K562 (cell line): ENCODE results near the gene COL5A1. TPM values are rescaled to one million over a fixed set of nuclear protein-coding genes. Genes with fewer than 3 reads are reported as not detected.

ENCODE experiments used
- ATAC-seq: fragments of 200-7000 bp; cut with Tn5 transposase; 3 replicates; pipeline ENCODE4 v1.9.1; 2020; ENCODE audit warnings: moderate library complexity
- BruUV-seq: library from RNA; stranded (reverse); fragments of 400-500 nt; replicated peaks from 2 replicates; lab custom pipeline; 2021; lab: Mats Ljungman, UMichigan
- CTCF ChIA-PET: fragments of 300-600 bp; formaldehyde crosslinking; extraction: SDS; loops from one replicate; lab custom pipeline; 2021; ENCODE audit warnings: low intra/inter-chr PET ratio; lab: Yijun Ruan, JAX
- POLR2A ChIA-PET: fragments of 300-600, 350-650 bp; sonication (Branson Sonifier 250); formaldehyde crosslinking; extraction: SDS; loops from one replicate; lab custom pipeline; 2021; ENCODE audit warnings: antibody characterized with exemption, inconsistent platforms; lab: Yijun Ruan, JAX
- DNase-seq, 4 experiments: peaks; one replicate each; pipeline versions ENCODE4 v3.0.0 to v3.0.0-alpha.2; 2011 to 2018; ENCODE audit warnings: low spot score in 3 of 4, mixed read lengths in 3 of 4; ENCODE audit errors: extremely low read depth in 1 of 4
- FAIRE-seq: peaks from 2 replicates; lab custom pipeline; 2011; peaks lifted over from hg19 to GRCh38; lab: Jason Lieb, UNC
- H2AFZ ChIP-seq: 2 replicates; pipeline ENCODE4 v1.6.0; 2011; ENCODE audit warnings: low read depth, low read length, control low read depth, inconsistent platforms
- H3K27ac ChIP-seq: fragments of 200-600 bp; 3 replicates; pipeline ENCODE4 v1.8.0; 2011; ENCODE audit warnings: low read depth, mild to moderate bottlenecking, control low read depth, inconsistent platforms, low read length, moderate library complexity, mixed read lengths; ENCODE audit errors: extremely low read depth
- H3K27me3 ChIP-seq, 2 experiments: fragments of 300-600 bp in 1 of 2; 2 replicates in 1 of 2; 3 replicates in 1 of 2; pipeline versions ENCODE4 v1.6.0 to v1.8.0; 2011; ENCODE audit warnings: inconsistent platforms in 2 of 2, low read length in 2 of 2, mild to moderate bottlenecking in 1 of 2, mixed read lengths in 1 of 2, moderate library complexity in 1 of 2; ENCODE audit not compliant: control insufficient read depth in 2 of 2, insufficient read depth in 2 of 2
- H3K36me3 ChIP-seq: fragments of 300-600 bp; 3 replicates; pipeline ENCODE4 v1.8.0; 2011; ENCODE audit warnings: mild to moderate bottlenecking, low read length, inconsistent platforms; ENCODE audit not compliant: control insufficient read depth, insufficient read depth
- H3K4me1 ChIP-seq, 2 experiments: fragments of 200-600 bp in 1 of 2; replicated peaks in 1 of 2; 2 replicates in 1 of 2; 3 replicates in 1 of 2; pipeline versions ENCODE4 v1.5.1 to v1.8.0; 2011; ENCODE audit warnings: inconsistent platforms in 2 of 2, low read length in 2 of 2, mild to moderate bottlenecking in 1 of 2, mixed read lengths in 1 of 2, moderate library complexity in 1 of 2; ENCODE audit not compliant: control insufficient read depth in 2 of 2, insufficient read depth in 2 of 2
- H3K4me2 ChIP-seq: 2 replicates; pipeline ENCODE4 v1.6.1; 2011; ENCODE audit warnings: low read length, control low read depth, inconsistent platforms, mixed read lengths; ENCODE audit not compliant: insufficient read depth
- H3K4me3 ChIP-seq: fragments of 200-600 bp; sonication (generic), shearing (Covaris generic); 2 replicates; pipeline ENCODE4 v1.5.1; 2016; ENCODE audit warnings: control low read depth, inconsistent platforms
- H3K79me2 ChIP-seq: fragments of 200-600 bp; 3 replicates; pipeline ENCODE4 v1.8.0; 2011; ENCODE audit warnings: low read length, inconsistent platforms; ENCODE audit not compliant: control insufficient read depth, insufficient read depth
- H3K9ac ChIP-seq, 2 experiments: 2 replicates each; pipeline versions ENCODE4 v1.6.0 to v1.6.1; 2011; ENCODE audit warnings: low read depth in 2 of 2, low read length in 2 of 2, control low read depth in 1 of 2, inconsistent platforms in 1 of 2, mild to moderate bottlenecking in 1 of 2, mixed read lengths in 1 of 2; ENCODE audit not compliant: insufficient read depth in 1 of 2
- H3K9me1 ChIP-seq: one replicate; pipeline ENCODE4 v1.6.0; 2011; ENCODE audit warnings: inconsistent platforms, mild to moderate bottlenecking, low read length, moderate library complexity; ENCODE audit not compliant: control insufficient read depth, insufficient read depth
- H3K9me3 ChIP-seq: replicated peaks from 2 replicates; pipeline ENCODE4 v1.5.1; 2011; ENCODE audit warnings: low read depth, low read length, inconsistent platforms; ENCODE audit not compliant: control insufficient read depth, insufficient read depth
- H4K20me1 ChIP-seq: replicated peaks from 2 replicates; pipeline ENCODE4 v1.6.1; 2011; ENCODE audit warnings: low read length, inconsistent platforms, mixed read lengths; ENCODE audit not compliant: control insufficient read depth, insufficient read depth
- CHD4 ChIP-seq: fragments of 200-600 bp; sonication (generic); IDR thresholded peaks from 3 replicates; pipeline ENCODE4 v1.6.1; 2012; ENCODE audit warnings: low read depth, mild to moderate bottlenecking, mixed read lengths, low read length, inconsistent platforms; ENCODE audit not compliant: insufficient read depth, insufficient replicate concordance, poor library complexity, severe bottlenecking
- CTBP1 ChIP-seq: fragments of 450-650 bp; IDR thresholded peaks from 2 replicates; pipeline ENCODE4 v1.6.1; 2016; ENCODE audit warnings: borderline replicate concordance
- GTF2F1 ChIP-seq: IDR thresholded peaks from 2 replicates; pipeline ENCODE4 v1.6.1; 2011; ENCODE audit warnings: low read depth, low read length, improper control_type of control experiment
- HDAC8 ChIP-seq: fragments of 450-650 bp; IDR thresholded peaks from 2 replicates; pipeline ENCODE4 v1.6.1; 2016; ENCODE audit warnings: mild to moderate bottlenecking, missing genetic modification characterization, moderate library complexity, missing compliant biosample characterization
- HNRNPH1 ChIP-seq: fragments of 200-400 bp; formaldehyde crosslinking; optimal IDR thresholded peaks from 2 replicates; pipeline ENCODE3; 2017; ENCODE audit warnings: low read depth, mild to moderate bottlenecking, low read length, moderate library complexity
- PHB ChIP-seq: fragments of 250-450 bp; sonication (Bioruptor Pico); IDR thresholded peaks from 2 replicates; pipeline ENCODE4 v1.5.0; 2021
- POLR2AphosphoS2 ChIP-seq: IDR thresholded peaks from 2 replicates; pipeline ENCODE4 v1.6.1; 2012; ENCODE audit warnings: low read length, improper control_type of control experiment
- RBM39 ChIP-seq: fragments of 200-400 bp; formaldehyde crosslinking; optimal IDR thresholded peaks from 2 replicates; pipeline ENCODE3; 2018; ENCODE audit warnings: low read depth, low read length
- RFX7 ChIP-seq: fragments of 250-450 bp; sonication (Bioruptor Pico); IDR thresholded peaks from 2 replicates; pipeline ENCODE4 v1.5.1; 2021; ENCODE audit warnings: mild to moderate bottlenecking
- SAFB2 ChIP-seq: fragments of 200-400 bp; formaldehyde crosslinking; IDR thresholded peaks from 2 replicates; pipeline ENCODE4 v1.6.1; 2018; ENCODE audit warnings: borderline replicate concordance, low read length, low read depth, moderate library complexity; ENCODE audit not compliant: severe bottlenecking
- SMAD3 ChIP-seq: fragments of 450-650 bp; formaldehyde crosslinking; conservative IDR thresholded peaks from 2 replicates; pipeline ENCODE4 v1.4.0; 2020; ENCODE audit warnings: mild to moderate bottlenecking
- THRAP3 ChIP-seq: fragments of 450-650 bp; IDR thresholded peaks from 2 replicates; pipeline ENCODE4 v1.6.1; 2016; ENCODE audit warnings: mild to moderate bottlenecking, inconsistent platforms, borderline replicate concordance
- ZNF274 ChIP-seq: IDR thresholded peaks from 2 replicates; pipeline ENCODE4 v1.6.1; 2011; ENCODE audit warnings: low read depth, mild to moderate bottlenecking, low read length, moderate library complexity, borderline replicate concordance
- ZNF696 ChIP-seq: fragments of 250-450 bp; sonication (Bioruptor Pico); conservative IDR thresholded peaks from 2 replicates; pipeline ENCODE4 v1.4.0; 2020; ENCODE audit warnings: mild to moderate bottlenecking, moderate library complexity
- WGBS: fragments of 100-300 bp; shearing (Covaris generic); methylation state at CpG from one replicate; pipeline ENCODE4 v1.1.6; 2016; ENCODE audit warnings: low coverage, mixed read lengths; ENCODE audit not compliant: insufficient coverage; ENCODE audit errors: missing lambda C conversion rate; 5-methylcytosine and 5-hydroxymethylcytosine counted together
- in situ Hi-C: fragments of 300-500 bp; cut with MboI; formaldehyde crosslinking; loops from 4 replicates; pipeline ENCODE4 v1.15.0; 2018; ENCODE audit warnings: inconsistent platforms, mixed read lengths
- intact Hi-C: fragments of 100-400 bp; cut with micrococcal nuclease; formaldehyde crosslinking; loops from 2 replicates; pipeline ENCODE4 v1.14.2; 2022
- polyA plus RNA-seq, 8 experiments: library from polyadenylated mRNA; depleted of rRNA in 4 of 8; stranded (reverse) in 5 of 8; unstranded in 3 of 8; fragments of >200 nt; fragmentation: Nextera tagmentation in 2 of 8; fragmentation: Illumina TruSeq in 1 of 8; extraction: Ambion mirVana in 2 of 8; extraction: Trizol in 1 of 8; gene quantifications; 2 replicates each; pipeline versions ENCODE4 v1.2.1 to v1.2.3, GENCODE V29; 2011 to 2014; ENCODE audit warnings: inconsistent platforms in 1 of 8, missing spikeins in 1 of 8
- total RNA-seq, 7 experiments: library from RNA; depleted of rRNA in 6 of 7; stranded (reverse); fragments of >200 nt in 6 of 7; fragmentation: Illumina TruSeq in 2 of 7; extraction: Trizol in 2 of 7; gene quantifications; 2 replicates each; pipeline versions ENCODE4 v1.2.1 to v1.2.3, GENCODE V29; 2011 to 2021; ENCODE audit warnings: low replicate concordance in 1 of 7
- TF ChIP-seq, protein P1 (sequence below): fragments of 450-650 bp; formaldehyde crosslinking; IDR thresholded peaks from 2 replicates; pipeline ENCODE4 v1.4.0; 2020; ENCODE audit warnings: mild to moderate bottlenecking
- TF ChIP-seq, protein P2 (sequence below): fragments of 450-650 bp; formaldehyde crosslinking; IDR thresholded peaks from 2 replicates; pipeline ENCODE4 v1.4.0; 2022; ENCODE audit warnings: missing genetic modification characterization
- TF ChIP-seq, protein P3 (sequence below): fragments of 450-650 bp; formaldehyde crosslinking; IDR thresholded peaks from 2 replicates; pipeline ENCODE4 v1.4.0; 2020; ENCODE audit warnings: mild to moderate bottlenecking, moderate library complexity
- TF ChIP-seq, protein P4 (sequence below): fragments of 450-650 bp; IDR thresholded peaks from 2 replicates; pipeline ENCODE4 v1.6.1; 2016; ENCODE audit warnings: low read depth, mild to moderate bottlenecking, moderate library complexity

Gene COL5A1
- total and polyA plus RNA-seq, 9 of the 15 experiments (the other 6 are each of a cell fraction or from before 2014, with no cell fraction given), result under 0.01 to 0.13 (median 0.04) TPM; not detected in 6

DNA sequence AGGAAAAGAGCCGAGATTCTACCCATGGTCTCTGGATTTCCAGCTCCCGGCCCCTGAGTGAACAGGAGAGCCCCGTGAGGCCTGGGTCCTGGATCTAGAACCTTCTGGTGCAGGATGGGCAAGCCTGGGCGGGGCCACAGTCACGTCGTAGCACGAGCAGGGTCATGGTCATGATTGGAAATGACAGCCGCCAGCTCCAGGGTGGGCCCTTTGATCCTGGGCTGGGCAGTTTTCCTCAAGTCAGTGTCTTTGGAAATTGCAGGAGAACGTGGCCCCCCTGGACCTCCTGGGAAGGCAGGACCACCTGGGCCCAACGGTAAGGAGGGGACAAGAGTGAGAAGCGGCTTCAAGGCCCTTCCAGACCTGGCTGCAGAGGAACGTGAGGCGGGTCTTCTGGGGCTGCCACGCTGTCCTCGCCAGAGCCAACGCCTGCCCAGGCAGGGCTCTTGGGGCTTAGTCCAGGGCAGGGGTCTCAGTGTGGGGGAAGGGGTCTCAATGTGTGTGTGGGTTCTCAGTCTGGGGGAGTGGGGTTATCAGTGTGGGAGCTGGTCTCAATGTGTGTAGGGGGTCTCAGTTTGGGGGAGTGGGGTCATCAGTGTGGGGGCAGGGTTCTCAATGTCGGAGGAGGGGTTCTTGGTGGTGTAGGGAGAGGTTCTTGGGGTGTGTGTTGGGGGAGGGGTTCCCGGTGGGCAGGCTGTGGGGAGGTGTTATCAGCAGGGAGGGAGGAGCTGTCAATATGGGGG lies 241.6 kb downstream of the COL5A1 start:
- TF ChIP-seq PHB (CRISPR knock-in tag), result no peak
- TF ChIP-seq, protein P1, sequence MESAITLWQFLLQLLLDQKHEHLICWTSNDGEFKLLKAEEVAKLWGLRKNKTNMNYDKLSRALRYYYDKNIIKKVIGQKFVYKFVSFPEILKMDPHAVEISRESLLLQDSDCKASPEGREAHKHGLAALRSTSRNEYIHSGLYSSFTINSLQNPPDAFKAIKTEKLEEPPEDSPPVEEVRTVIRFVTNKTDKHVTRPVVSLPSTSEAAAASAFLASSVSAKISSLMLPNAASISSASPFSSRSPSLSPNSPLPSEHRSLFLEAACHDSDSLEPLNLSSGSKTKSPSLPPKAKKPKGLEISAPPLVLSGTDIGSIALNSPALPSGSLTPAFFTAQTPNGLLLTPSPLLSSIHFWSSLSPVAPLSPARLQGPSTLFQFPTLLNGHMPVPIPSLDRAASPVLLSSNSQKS (CRISPR knock-in tag), result no peak
- TF ChIP-seq SAFB2, result no peak
- no peak for TF ChIP-seq ZNF274
- no peak for TF ChIP-seq HDAC8 (tag)
- TF ChIP-seq, protein P2, sequence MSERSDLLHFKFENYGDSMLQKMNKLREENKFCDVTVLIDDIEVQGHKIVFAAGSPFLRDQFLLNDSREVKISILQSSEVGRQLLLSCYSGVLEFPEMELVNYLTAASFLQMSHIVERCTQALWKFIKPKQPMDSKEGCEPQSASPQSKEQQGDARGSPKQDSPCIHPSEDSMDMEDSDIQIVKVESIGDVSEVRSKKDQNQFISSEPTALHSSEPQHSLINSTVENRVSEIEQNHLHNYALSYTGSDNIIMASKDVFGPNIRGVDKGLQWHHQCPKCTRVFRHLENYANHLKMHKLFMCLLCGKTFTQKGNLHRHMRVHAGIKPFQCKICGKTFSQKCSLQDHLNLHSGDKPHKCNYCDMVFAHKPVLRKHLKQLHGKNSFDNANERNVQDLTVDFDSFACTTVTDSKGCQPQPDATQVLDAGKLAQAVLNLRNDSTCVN (CRISPR knock-in tag), result no peak
- TF ChIP-seq, protein P3, sequence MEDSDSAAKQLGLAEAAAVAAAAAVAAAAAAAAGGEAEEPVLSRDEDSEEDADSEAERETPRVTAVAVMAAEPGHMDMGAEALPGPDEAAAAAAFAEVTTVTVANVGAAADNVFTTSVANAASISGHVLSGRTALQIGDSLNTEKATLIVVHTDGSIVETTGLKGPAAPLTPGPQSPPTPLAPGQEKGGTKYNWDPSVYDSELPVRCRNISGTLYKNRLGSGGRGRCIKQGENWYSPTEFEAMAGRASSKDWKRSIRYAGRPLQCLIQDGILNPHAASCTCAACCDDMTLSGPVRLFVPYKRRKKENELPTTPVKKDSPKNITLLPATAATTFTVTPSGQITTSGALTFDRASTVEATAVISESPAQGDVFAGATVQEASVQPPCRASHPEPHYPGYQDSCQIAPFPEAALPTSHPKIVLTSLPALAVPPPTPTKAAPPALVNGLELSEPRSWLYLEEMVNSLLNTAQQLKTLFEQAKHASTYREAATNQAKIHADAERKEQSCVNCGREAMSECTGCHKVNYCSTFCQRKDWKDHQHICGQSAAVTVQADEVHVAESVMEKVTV (CRISPR knock-in tag), result no peak
- TF ChIP-seq RBM39, result no peak
- no peak for TF ChIP-seq SMAD3 (CRISPR knock-in tag)
- TF ChIP-seq HNRNPH1, result no peak
- no peak for TF ChIP-seq THRAP3
- TF ChIP-seq GTF2F1, result no peak
- TF ChIP-seq ZNF696 (CRISPR knock-in tag), result no peak
- no peak for TF ChIP-seq RFX7
- TF ChIP-seq CHD4, result no peak
- TF ChIP-seq CTBP1, result no peak
- TF ChIP-seq, protein P4, sequence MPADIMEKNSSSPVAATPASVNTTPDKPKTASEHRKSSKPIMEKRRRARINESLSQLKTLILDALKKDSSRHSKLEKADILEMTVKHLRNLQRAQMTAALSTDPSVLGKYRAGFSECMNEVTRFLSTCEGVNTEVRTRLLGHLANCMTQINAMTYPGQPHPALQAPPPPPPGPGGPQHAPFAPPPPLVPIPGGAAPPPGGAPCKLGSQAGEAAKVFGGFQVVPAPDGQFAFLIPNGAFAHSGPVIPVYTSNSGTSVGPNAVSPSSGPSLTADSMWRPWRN, result no peak
- no peak for TF ChIP-seq POLR2AphosphoS2
- ChIA-PET CTCF (interaction anchor here (0.7 kb wide), 1 partner anchor 60 kb away, joined by 3 read pairs; no protein-coding TSS in a partner anchor), POLR2A (interaction anchor here (0.6 kb wide), 2 partner anchors 12 to 506 kb away, joined by 3 read pairs; no protein-coding TSS in a partner anchor)
- Histone ChIP-seq H3K27me3 (peaks cover 12 to 57% of the 10 kb centered on the region in 2 experiments), H3K9ac (no peak overlapping the region), H3K4me2 (no peak overlapping the region), H2AFZ (no peak overlapping the region), H3K4me3 (no peak overlapping the region), H3K36me3 (no peaks in the 10 kb centered on the region), H4K20me1 (0 out of 2 replicates have a peak, but pooled peaks cover 4% of the 10 kb centered on the region), H3K79me2 (no peaks in the 10 kb centered on the region), H3K9me3 (no peaks in the 10 kb centered on the region), H3K9me1 (no peaks in the 10 kb centered on the region), H3K4me1 (no peaks in the 10 kb centered on the region), H3K27ac (no peak overlapping the region)
- no TSS peak for BruUV-seq
- intact Hi-C loops, result no loop called here
- no peak for DNase-seq
- FAIRE-seq, result no peak
- ATAC-seq, result no peak
- in situ Hi-C loops, result no loop called here
- 1% methylated on average over 14 of the region's 18 CpGs for WGBS
